RWPE1 (cell line): ENCODE data around the gene MOB3A.

Experiments used
- CTCF ChIA-PET: fragments of 350-600 bp; sonication (Branson Sonifier 250); formaldehyde crosslinking; extraction: SDS; loops from one replicate; lab custom pipeline; 2021; lab: Yijun Ruan, JAX
- POLR2A ChIA-PET: fragments of 400-600 bp; formaldehyde crosslinking; extraction: SDS; loops from one replicate; lab custom pipeline; 2020; ENCODE audit warnings: antibody characterized with exemption; ENCODE audit not compliant: low non-redundant PET; lab: Yijun Ruan, JAX
- DNase-seq: peaks from one replicate; pipeline ENCODE4 v3.0.0; 2012; ENCODE audit warnings: low spot score
- H3K27ac ChIP-seq: fragments of 450-650 bp; 2 replicates; pipeline ENCODE4 v1.5.1; 2017
- CTCF ChIP-seq: fragments of 450-650 bp; conservative IDR thresholded peaks from 2 replicates; pipeline ENCODE4 v1.5.1; 2017; ENCODE audit warnings: low read depth, mild to moderate bottlenecking

MOB3A gene

GRCh38 chr19:2049741-2050348 lies 46.3 kb downstream of the MOB3A start:
- CTCF ChIA-PET, result interaction anchor here (1.5 kb wide), 1 partner anchor 20 kb away, joined by 5 read pairs; no protein-coding TSS in a partner anchor
- peak overlapping the region; percentile 100 for H3K27ac ChIP-seq
- DNase-seq, result peak; percentile 61
- POLR2A ChIA-PET, result interaction anchor here (0.6 kb wide), 1 partner anchor 11 kb away, joined by 4 read pairs; no protein-coding TSS in a partner anchor
- TF ChIP-seq CTCF, result no peak

- ChIA-PET POLR2A (interaction anchor here (0.6 kb wide), 2 partner anchors 12 to 47 kb away, joined by 3 to 4 read pairs; no protein-coding TSS in a partner anchor), CTCF (interaction anchor here (1.5 kb wide), 1 partner anchor 21 kb away, joined by 5 read pairs; no protein-coding TSS in a partner anchor)
- TF ChIP-seq CTCF, result no peak
- H3K27ac ChIP-seq, result peak overlapping the region; percentile 100
- DNase-seq, result no peak
Observed at GRCh38 chr19:2048959-2049740, 47.0 kb downstream of the MOB3A start.

GRCh38 chr19:2048104-2048958 lies 47.8 kb downstream of the MOB3A start:
- H3K27ac ChIP-seq, result peak overlapping the region; percentile 100
- DNase-seq, result no peak
- TF ChIP-seq CTCF, result no peak
- POLR2A ChIA-PET, result interaction anchor here (0.6 kb wide), 1 partner anchor 47 kb away, joined by 3 read pairs; no protein-coding TSS in a partner anchor
- CTCF ChIA-PET, result interaction anchor here (0.6 to 1.5 kb wide), 4 partner anchors 15 to 150 kb away, joined by 3 to 5 read pairs (median 4); no protein-coding TSS in a partner anchor

GRCh38 chr19:2047449-2048103 lies 48.5 kb downstream of the MOB3A start:
- TF ChIP-seq CTCF, result no peak
- DNase-seq, result no peak
- ChIA-PET POLR2A (no interaction called here), CTCF (interaction anchor here (0.6 to 1.0 kb wide), 5 partner anchors 12 to 176 kb away, joined by 3 to 7 read pairs (median 4); no protein-coding TSS in a partner anchor)
- peak overlapping the region; percentile 100 for H3K27ac ChIP-seq

- DNase-seq, result no peak
- CTCF ChIA-PET, result interaction anchor here (0.6 to 1.0 kb wide), 4 partner anchors 12 to 175 kb away, joined by 3 to 7 read pairs (median 4); no protein-coding TSS in a partner anchor
- peak overlapping the region; percentile 100 for H3K27ac ChIP-seq
- POLR2A ChIA-PET, result interaction anchor here (0.7 kb wide), 1 partner anchor 9 kb away, joined by 3 read pairs; no protein-coding TSS in a partner anchor
- no peak for TF ChIP-seq CTCF
Observed at GRCh38 chr19:2047076-2047448, 49.1 kb downstream of the MOB3A start.
